LNCaP clone FGC (cell line): ENCODE results near the gene BBX.

Source experiments
- DNase-seq: peaks from one replicate; pipeline ENCODE4 v3.0.0-alpha.2; 2011; ENCODE audit warnings: low read depth
- H3K4me3 ChIP-seq: 2 replicates; pipeline ENCODE4 v1.5.1; 2011; ENCODE audit warnings: mild to moderate bottlenecking, low read depth, low read length, control low read depth
- TF ChIP-seq, protein P1 (sequence below): IDR thresholded peaks from 2 replicates; pipeline ENCODE4 v1.5.1; 2012; ENCODE audit warnings: mild to moderate bottlenecking; ENCODE audit not compliant: control insufficient read depth, insufficient read depth; ENCODE audit errors: extremely low read depth

Gene BBX

DNA sequence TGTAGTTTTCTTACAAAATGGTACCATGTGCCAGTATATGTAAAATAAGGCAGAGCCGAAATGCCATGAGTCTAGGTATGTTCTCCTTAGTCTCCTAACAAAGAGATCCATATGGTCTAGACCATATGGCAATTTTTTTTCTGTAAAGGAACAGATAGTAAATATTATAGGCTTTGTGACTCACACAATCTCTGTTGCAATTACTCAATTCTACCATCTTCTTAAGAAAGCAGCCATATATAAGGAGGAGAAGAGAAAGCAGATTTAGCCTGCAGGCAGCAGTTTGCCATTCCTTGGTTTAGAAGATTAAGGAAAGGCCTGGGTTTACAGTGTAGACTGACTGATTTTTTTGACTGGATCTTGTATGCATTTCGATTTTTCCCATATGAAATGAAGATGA is 16.3 kb upstream of the BBX start:
- TF ChIP-seq, protein P1, sequence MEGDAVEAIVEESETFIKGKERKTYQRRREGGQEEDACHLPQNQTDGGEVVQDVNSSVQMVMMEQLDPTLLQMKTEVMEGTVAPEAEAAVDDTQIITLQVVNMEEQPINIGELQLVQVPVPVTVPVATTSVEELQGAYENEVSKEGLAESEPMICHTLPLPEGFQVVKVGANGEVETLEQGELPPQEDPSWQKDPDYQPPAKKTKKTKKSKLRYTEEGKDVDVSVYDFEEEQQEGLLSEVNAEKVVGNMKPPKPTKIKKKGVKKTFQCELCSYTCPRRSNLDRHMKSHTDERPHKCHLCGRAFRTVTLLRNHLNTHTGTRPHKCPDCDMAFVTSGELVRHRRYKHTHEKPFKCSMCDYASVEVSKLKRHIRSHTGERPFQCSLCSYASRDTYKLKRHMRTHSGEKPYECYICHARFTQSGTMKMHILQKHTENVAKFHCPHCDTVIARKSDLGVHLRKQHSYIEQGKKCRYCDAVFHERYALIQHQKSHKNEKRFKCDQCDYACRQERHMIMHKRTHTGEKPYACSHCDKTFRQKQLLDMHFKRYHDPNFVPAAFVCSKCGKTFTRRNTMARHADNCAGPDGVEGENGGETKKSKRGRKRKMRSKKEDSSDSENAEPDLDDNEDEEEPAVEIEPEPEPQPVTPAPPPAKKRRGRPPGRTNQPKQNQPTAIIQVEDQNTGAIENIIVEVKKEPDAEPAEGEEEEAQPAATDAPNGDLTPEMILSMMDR = no peak
- DNase-seq = no peak
- H3K4me3 ChIP-seq = no peak overlapping the region

DNA sequence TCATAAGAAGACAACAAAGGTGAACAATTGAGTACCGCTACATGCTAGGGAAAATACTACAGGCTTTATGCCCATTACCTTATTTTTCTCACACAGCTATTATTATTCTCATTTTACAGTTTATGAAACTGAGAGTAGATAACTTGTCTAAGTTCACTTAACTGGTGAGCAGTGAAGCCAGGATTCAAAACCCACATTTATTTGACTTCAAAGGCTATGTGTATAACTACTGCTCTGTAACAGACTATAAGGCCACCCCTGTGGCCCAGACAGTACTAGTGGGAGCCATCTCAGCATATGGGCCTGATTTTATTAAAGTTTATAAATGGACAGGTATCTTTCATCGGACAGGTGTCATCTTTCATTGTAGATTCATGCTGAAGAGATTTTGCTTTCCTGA is 14.4 kb upstream of the BBX start:
- no peak overlapping the region for H3K4me3 ChIP-seq
- TF ChIP-seq, protein P1 = no peak
- no peak for DNase-seq

DNA sequence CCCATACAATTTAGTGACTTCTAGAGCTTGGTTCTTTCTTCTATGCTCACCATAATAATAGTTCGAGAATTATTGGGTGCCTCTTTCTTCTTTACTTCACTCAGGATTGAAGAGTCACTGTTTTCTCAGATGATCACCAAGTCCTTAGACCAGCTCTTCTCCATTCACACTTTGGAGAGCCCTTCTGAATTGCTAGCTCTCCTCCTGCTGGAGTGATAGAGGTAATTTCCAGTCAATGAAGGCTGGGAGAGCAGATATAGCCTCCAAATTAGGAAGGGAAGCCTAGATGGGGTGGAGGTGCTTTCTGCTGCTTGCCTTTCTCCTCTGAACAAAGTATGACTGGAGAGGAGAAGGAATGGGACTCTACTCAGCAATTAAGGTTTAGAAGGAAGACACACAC is 10.7 kb upstream of the BBX start:
- no peak for DNase-seq
- H3K4me3 ChIP-seq = no peak overlapping the region
- TF ChIP-seq, protein P1 = no peak

DNA sequence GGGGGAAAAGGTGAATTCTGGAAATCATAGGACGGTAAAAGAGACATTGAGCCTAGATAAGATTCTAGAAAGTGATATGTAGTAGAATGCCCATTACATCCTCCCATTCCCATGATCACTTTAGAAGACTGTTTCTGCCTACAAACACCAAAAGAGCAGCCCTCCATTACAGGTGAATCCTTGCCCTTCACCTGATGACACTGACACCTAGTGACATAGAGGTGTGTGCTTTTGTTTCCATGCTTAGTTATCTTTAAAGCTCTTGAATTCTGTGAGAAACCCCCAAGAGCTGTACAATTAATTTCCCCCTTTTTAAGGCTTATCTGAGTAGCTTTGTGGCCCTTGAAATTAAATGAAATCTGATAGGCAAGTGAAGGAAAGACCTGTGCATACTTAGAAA is 8.3 kb upstream of the BBX start:
- TF ChIP-seq, protein P1 = 0 out of 2 replicates have a peak, but pooled peaks have one; percentile 9
- H3K4me3 ChIP-seq = no peak overlapping the region
- no peak for DNase-seq

DNA sequence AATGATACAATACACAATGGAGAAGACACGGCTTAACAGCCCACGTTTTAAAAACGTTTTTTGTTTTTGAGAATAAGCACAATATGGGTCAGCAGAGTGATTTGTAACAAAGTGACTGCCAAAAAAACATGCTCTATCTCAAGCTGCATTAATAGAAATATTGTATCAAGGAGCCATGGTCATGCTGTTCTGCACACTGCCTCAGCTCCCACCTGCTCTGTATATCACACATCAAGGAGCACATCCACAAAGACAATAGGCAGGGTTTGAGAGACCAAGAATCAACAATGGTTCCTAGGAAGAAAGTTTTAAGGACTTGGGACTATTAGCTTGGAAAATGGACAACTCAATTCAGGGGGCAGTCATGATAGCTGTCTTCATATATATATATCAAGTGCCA is 6.3 kb upstream of the BBX start:
- TF ChIP-seq, protein P1 = no peak
- no peak for DNase-seq

DNA sequence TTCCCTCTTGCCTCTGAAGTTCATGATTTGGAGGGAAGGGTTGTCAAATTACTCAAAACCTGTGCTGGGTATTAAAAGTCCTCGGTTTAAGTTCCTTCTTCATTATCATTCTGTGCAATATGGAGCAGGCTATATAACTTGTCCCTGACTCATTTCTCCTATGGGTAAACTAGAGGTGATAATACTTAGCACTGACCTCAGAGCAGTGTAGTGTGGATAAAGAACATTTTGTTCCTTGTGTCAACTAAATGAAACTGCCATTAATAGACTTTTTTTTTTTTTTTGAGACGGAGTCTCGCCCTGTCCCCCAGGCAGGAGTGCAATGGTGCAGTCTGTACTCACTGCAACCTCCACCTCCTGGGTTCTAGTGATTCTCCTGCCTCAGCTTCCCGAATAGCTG is 2.2 kb upstream of the BBX start:
- no peak overlapping the region for H3K4me3 ChIP-seq
- DNase-seq = no peak
- TF ChIP-seq, protein P1 = no peak

More for the DNA sequence above, 6.3 kb upstream of the BBX start:
- no peak overlapping the region for H3K4me3 ChIP-seq

DNA sequence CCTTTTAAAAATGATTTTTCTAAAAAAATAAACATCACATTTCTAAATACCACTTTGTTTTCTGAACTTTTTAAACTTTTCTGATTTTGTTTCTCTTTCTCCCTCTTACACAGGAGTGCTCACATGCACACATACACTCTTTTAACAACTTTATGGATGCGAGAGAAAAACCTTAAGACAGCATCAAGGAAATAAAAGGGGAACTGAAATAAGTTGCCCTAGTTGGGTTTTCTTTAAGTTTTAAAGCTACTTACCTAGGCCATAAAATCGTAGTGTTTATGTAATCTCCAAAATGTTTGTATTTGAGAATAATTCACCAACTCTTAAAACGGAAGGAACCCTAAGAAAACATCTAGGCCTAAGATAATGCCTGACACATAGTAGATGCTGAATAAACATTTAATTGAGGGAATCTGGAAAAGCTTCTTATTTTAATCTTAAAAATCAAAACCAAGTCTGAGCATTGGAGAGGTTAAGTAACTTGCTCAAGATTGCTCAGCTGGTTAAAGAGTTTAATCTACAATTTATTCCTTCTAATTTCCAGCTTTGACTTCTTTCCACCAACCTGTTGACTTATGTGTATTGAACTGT is 1.2 kb upstream of the BBX start:
- TF ChIP-seq, protein P1 = no peak
- no peak for DNase-seq
- no peak overlapping the region for H3K4me3 ChIP-seq
